ENCODE data around the gene BAIAP2.

DNA sequence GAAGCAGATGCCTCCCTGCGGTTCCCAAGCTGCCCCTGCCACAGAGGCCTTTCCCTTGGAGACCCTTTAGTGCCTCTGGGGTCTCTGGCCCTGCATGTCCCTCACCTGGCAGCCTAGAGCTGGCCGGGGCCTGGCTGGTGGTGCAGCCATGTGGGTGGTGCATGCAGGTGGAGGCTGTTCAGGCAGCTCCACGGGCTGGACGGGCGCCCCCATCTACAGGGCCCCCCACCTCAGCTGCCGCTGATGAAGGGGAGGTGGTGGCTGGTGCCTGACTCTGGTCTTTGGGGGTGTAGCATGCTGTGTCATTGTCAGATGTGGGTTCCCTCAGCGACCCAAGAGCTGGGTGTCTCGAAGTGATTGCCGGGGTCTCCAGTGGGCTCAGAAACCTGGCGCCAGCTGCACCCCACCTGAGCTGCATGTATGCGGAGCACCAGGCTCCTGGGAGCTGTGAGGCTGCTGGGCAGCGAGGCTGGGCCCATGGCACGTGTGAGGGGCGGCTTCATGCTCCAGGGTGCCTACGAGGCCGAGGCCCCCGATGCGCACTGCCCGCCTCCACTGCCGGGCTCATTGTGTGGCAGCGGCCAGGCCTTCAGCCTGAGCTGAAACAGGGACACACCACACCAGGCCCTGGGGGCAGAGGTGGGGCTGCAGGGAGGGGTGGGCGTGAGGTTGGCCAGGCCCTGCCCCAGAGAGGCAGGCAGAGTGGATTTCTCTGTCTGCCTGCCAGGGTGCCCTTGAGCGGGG, 57.0 kb downstream of the BAIAP2 start:
- TF ChIP-seq, protein P1, sequence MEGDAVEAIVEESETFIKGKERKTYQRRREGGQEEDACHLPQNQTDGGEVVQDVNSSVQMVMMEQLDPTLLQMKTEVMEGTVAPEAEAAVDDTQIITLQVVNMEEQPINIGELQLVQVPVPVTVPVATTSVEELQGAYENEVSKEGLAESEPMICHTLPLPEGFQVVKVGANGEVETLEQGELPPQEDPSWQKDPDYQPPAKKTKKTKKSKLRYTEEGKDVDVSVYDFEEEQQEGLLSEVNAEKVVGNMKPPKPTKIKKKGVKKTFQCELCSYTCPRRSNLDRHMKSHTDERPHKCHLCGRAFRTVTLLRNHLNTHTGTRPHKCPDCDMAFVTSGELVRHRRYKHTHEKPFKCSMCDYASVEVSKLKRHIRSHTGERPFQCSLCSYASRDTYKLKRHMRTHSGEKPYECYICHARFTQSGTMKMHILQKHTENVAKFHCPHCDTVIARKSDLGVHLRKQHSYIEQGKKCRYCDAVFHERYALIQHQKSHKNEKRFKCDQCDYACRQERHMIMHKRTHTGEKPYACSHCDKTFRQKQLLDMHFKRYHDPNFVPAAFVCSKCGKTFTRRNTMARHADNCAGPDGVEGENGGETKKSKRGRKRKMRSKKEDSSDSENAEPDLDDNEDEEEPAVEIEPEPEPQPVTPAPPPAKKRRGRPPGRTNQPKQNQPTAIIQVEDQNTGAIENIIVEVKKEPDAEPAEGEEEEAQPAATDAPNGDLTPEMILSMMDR (conservative IDR thresholded peaks at IDR 0.05; ENCODE audit: low read length): no peak
- TF ChIP-seq EZH2phosphoT487 (IDR thresholded peaks at IDR 0.05; ENCODE audit: borderline replicate concordance): no peak

Data from Loucy (cell line).